Hair follicle dermal papilla cell (primary cell): ENCODE results near the gene GPC1. TPM values are rescaled to one million over a fixed set of nuclear protein-coding genes. Genes with fewer than 3 reads are reported as not detected.

Experiments used
- small RNA-seq: library from RNA; depleted of rRNA; stranded (forward); fragments of <200 nt; gene quantifications from one replicate; pipeline ENCODE3, GENCODE V24; 2012
- total RNA-seq: library from RNA; depleted of rRNA; stranded (reverse); fragments of >200 nt; gene quantifications from 2 replicates; pipeline ENCODE4 v1.2.3, GENCODE V29; 2012

The GPC1 gene
- 56.5 and 84.5 TPM in 2 replicates for total RNA-seq

GRCh38 chr2:240435457-240435947 is at the start of gene GPC1:
Gene GPC1 (plus strand): TSS chr2:240435663. CDS start chr2:240435919, 256 bp downstream.

Small RNA genes lying within 50 kb of the gene (small RNA-seq; reads per million reads assigned to genes)
- gene MIR149, result 53.5 reads per million, percentile 97 among the genes with 10 or more reads in this experiment

Other genes starting within 250 kb of the GPC1 start
- 10.6 and 11.2 TPM in 2 replicates for gene ANKMY1, start 122.3 kb downstream of the GPC1 start, total RNA-seq
- 1.9 and 3.4 TPM in 2 replicates for gene DUSP28, start 124.7 kb downstream of the GPC1 start, total RNA-seq
- 12.5 and 13.2 TPM in 2 replicates for gene RNPEPL1, start 132.8 kb downstream of the GPC1 start, total RNA-seq
- gene CAPN10, start 151.1 kb downstream of the GPC1 start, total RNA-seq, result 15.9 and 23.5 TPM in 2 replicates
- gene GPR35, start 189.8 kb downstream of the GPC1 start, total RNA-seq, result 0.32 and 0.73 TPM in 2 replicates
- gene AQP12B, start 247.2 kb downstream of the GPC1 start, total RNA-seq, result not detected in 2 replicates